AG10803 (cell line): ENCODE results near the gene ALK.
A peak's percentile ranks its signal among the peaks of the same experiment; 100 is the strongest.

ENCODE experiments used
- DNase-seq: peaks from one replicate; pipeline ENCODE4 v3.0.0; 2010; ENCODE audit warnings: low read depth
- H3K4me3 ChIP-seq: 2 replicates; pipeline ENCODE4 v1.5.1; 2011; ENCODE audit warnings: mild to moderate bottlenecking, low read length, control low read depth
- TF ChIP-seq, protein P1 (sequence below): conservative IDR thresholded peaks from 2 replicates; pipeline ENCODE4 v1.5.1; 2011; ENCODE audit warnings: mild to moderate bottlenecking, low read length, control low read depth, inconsistent platforms

ALK gene

DNA sequence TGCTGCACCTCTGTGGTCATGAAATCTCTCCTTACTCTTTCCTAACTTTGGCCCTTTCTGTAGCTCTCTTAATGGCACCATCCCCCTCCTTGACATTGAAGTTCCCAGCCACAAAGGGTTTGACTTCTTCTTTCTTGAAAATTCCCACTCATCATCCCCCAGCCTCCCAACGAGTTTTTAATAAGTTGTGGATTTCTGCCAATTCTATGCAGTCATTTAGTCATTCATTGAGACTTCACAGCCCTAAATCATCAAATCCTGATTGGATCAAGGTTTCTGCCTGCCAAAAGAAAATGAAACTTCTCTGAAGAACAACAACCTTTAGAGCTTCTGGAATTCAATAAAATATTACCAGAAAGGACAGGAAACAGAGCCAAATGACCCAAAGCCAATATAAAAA lies 451.9 kb downstream of the ALK start:
- DNase-seq, result no peak
- H3K4me3 ChIP-seq, result no peak overlapping the region
- TF ChIP-seq, protein P1, sequence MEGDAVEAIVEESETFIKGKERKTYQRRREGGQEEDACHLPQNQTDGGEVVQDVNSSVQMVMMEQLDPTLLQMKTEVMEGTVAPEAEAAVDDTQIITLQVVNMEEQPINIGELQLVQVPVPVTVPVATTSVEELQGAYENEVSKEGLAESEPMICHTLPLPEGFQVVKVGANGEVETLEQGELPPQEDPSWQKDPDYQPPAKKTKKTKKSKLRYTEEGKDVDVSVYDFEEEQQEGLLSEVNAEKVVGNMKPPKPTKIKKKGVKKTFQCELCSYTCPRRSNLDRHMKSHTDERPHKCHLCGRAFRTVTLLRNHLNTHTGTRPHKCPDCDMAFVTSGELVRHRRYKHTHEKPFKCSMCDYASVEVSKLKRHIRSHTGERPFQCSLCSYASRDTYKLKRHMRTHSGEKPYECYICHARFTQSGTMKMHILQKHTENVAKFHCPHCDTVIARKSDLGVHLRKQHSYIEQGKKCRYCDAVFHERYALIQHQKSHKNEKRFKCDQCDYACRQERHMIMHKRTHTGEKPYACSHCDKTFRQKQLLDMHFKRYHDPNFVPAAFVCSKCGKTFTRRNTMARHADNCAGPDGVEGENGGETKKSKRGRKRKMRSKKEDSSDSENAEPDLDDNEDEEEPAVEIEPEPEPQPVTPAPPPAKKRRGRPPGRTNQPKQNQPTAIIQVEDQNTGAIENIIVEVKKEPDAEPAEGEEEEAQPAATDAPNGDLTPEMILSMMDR, result no peak

DNA sequence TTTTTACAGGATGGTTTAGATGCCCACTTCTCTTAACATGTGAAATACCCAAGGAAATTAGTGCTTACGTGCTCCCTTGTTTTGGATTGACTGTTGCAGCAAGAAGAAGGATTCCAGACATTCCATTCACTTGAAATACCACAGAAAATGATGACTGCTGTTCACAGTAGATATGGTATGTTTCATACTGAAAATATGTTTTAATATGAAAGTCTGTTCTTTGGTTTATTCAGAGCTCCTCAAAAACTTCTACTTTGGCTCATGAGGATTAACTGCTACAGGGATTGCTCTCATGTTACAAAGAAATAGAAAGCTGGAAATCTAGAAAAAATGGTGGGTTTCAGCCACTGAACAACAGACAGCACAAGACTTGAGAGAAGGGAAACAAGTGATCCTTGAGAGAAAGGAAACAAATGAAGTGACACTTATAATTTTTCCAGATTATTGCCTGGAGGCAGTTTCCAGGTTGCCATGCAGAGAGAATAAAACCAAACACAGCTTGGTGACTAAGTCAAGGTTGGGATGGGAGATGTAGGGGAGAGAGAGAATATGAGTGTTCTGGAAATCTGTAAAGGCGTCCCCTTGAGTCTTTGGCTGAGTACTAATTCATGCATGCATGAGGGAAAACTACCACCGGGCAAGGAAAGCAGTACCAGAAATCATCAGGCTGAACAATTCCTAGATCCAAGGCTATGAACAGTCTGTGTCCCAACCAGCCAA lies 458.0 kb downstream of the ALK start:
- H3K4me3 ChIP-seq, result no peak overlapping the region
- peak; percentile 89 for DNase-seq

DNA sequence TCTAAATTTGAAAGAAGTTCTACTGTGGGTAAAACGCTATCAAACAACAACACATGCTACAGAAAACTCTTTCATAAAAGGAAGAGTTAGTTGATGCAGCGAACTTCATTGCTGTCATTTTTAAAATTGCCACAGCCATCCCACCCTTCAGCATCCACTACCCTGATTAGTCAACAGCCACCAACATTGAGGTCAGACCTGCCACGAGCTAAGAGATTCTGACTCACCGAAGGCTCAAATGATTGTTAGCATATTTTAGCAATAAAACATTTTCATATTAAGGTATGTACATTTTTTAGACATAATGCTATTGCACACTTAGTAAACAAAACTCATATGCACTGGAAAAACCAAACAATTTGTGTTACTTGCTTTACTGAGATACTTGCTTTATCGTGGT lies 459.1 kb downstream of the ALK start:
- peak; percentile 66 for DNase-seq
- TF ChIP-seq, protein P1, result no peak
- H3K4me3 ChIP-seq, result no peak overlapping the region

More for the DNA sequence above, 458.0 kb downstream of the ALK start:
- TF ChIP-seq, protein P1, result no peak

DNA sequence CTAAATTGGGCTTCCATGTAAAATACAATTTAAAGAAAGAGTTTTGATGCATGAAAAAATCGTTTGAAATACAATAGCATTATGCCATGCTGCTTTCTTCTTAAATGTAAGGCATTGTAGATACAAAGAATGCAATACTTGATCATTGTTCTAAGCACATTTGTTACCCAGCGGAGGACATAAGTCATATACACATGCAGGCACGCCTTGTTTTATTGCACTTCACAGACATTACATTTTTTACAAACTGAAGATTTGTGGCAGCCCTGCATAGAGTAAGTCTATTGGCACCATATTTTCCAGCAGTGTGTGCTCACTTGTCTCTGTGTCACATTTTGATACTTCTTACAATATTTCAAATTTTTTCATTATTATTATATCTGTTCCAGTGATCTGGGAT lies 461.2 kb downstream of the ALK start:
- TF ChIP-seq, protein P1, result no peak
- DNase-seq, result no peak

DNA sequence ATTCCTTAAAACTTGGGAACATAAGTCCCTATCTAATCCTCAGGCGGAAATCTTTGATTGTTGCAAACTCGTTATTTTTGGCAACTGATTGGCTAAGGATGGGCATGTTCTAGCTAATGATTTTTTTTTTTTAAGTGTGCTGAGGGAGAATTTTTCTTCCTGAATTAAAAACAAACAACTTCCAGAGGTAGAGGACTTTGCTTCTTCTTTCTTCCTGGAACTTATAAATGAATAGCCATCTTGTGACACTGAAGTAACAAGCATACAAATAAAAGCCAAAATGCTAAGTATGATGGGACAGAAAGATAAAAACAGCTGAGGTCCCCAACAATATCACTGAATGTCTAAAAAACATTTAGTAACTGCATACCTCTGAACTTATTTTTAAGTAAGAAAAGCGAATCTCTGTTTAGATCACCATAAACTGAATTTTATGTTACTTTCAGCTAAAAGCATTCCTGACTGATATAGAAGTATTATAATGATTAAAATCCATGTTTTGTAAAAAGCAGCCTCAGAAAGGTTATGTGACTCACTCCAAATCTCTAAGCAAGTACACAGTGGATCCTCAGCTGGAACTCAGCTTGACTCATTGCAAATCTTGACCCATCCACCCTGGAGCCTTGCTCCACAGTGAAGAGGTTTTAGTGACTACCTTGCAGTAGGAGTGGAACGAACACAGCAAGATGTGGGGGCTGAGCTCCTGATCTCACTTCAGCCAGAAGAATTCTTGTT lies 461.8 kb downstream of the ALK start:
- peak; percentile 70 for DNase-seq
- H3K4me3 ChIP-seq, result no peak overlapping the region
- TF ChIP-seq, protein P1, result no peak

More for the DNA sequence above, 461.2 kb downstream of the ALK start:
- no peak overlapping the region for H3K4me3 ChIP-seq

DNA sequence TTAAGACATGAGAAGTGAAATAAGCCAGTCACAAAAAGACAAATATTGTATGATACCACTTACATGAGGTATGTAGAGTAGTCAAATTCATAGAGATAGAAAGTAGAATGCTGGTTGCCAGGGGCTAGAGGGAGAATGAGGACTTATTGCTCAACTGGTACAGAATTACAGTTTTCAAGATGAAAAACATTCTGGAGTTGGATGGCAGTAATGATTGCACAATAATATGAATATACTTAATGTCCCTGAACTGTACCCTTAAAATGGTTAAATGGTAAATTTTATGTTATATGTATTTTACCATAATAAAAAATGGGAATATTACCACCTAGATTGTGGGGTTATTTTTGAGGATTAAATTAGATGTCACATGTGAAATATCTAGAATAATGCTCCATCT lies 465.0 kb downstream of the ALK start:
- DNase-seq, result no peak
- TF ChIP-seq, protein P1, result no peak
- no peak overlapping the region for H3K4me3 ChIP-seq

DNA sequence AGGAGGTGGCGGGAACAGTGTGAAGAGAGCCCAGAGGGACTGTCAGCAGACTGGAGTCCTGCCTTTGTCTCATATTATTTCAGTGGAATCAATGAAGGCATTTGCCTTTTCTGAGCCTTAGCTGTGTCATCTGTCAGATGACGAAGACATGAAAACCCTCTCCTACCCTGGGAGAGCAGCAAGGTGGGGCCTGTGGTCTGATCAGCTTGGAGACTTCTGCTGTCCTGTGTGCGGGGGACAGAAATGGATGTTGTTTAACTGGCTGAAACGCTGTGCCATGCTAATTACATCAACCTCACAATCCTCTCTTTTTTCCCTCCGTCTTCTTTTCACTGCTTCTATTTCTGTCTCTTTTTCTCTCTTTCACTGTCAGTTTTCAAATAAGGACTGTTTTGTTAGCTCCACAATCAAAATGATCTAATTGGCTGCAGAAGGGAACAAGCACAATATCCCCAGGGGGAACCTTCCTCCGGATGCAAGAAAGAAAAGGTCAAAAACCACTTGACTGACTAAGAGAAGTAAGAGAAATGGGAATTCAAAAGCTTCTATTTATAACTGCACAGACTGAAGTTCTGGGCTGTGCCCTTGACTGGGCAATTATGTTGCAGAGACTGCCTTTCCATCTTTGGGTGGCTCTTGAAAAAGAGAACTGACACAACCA lies 466.1 kb downstream of the ALK start:
- DNase-seq, result no peak
- TF ChIP-seq, protein P1, result no peak

More for the DNA sequence above, 466.1 kb downstream of the ALK start:
- H3K4me3 ChIP-seq, result no peak overlapping the region
